Ureter (tissue), 1 donor: Measurements from ENCODE around the gene CFL1. TPM values are rescaled to one million over a fixed set of nuclear protein-coding genes. Genes with fewer than 3 reads are reported as not detected.
"Not testable (repeated sequence)": the region's sequence is repeated elsewhere in the genome, so short reads cannot be mapped to it uniquely, and the experiment has no call there.

Source experiments
- DNase-seq: peaks from one replicate; pipeline ENCODE4 v3.0.0-alpha.2; 2020; ENCODE audit warnings: low spot score
- total RNA-seq: library from RNA; stranded (reverse); gene quantifications from one replicate; pipeline ENCODE4 v1.2.4, GENCODE V29; 2023
- donor health status: DM: yes; HTN: yes; CAD: no.

Gene CFL1
- total RNA-seq, 1 donor from 2014 or later = 887 TPM

- no peak for DNase-seq
These were observed 15.8 kb downstream of the CFL1 start for GRCh38 chr11:65842144-65842543.

DNA sequence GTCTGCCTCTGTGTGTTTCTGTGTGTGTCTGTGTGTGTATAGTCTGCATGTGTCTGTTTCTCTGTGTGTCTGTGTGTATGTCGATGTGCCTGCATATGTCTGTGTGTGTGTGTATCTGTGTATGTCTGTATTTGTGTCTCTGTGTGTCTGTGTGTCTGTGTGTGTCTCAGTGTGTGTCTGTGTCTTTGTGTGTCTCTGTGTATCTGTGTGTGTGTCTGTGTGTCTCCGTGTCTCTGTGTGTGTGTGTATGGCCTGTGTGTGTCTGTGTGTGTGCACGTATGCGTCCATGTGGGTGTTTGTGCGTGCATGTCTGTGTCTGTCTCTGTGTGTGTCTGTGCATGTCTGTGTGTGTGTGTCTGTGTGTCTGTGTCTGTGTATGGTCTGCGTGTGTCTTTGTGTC is 23.8 kb downstream of the CFL1 start:
- DNase-seq = no peak

GRCh38 chr11:65833297-65834030 is 24.5 kb downstream of the CFL1 start, which contains the start of gene SNX32:
TSS of gene SNX32 (plus strand) at chr11:65833963. CDS start at chr11:65834066, 103 bp downstream.
- DNase-seq = peak; percentile 96

DNA sequence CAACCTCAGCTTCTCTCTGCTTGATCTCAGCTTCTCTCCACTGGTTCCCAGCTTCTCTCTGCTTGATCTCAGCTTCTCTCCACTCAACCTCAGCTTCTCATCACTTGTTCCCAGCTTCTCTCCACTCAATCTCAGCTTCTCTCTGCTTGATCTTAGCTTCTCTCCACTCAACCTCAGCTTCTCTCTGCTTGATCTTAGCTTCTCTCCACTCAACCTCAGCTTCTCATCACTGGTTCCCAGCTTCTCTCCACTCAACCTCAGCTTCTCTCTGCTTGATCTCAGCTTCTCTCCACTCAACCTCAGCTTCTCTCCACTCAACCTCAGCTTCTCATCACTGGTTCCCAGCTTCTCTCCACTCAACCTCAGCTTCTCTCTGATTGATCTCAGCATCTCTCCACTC is 25.7 kb downstream of the CFL1 start:
- DNase-seq = not testable (repeated sequence)

DNA sequence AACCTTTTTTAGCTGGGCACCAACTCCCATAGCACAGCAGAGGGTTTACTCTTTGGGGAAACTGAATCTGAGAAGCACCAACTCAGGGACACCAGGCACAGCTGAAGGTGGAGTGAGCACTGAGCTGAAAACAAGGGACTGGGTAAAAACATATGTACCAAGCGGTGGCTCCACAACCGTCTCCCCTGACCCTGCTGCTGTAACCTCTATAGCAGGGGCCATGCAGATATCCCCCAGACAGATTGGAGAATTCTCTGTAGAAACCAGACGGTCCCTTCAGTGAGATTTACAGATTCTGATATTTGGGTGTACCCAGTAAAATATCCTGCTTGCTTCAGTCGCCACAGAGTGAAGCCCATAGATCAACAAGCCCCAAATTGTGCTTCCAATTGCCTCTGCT is 28.5 kb downstream of the CFL1 start:
- no peak for DNase-seq

DNA sequence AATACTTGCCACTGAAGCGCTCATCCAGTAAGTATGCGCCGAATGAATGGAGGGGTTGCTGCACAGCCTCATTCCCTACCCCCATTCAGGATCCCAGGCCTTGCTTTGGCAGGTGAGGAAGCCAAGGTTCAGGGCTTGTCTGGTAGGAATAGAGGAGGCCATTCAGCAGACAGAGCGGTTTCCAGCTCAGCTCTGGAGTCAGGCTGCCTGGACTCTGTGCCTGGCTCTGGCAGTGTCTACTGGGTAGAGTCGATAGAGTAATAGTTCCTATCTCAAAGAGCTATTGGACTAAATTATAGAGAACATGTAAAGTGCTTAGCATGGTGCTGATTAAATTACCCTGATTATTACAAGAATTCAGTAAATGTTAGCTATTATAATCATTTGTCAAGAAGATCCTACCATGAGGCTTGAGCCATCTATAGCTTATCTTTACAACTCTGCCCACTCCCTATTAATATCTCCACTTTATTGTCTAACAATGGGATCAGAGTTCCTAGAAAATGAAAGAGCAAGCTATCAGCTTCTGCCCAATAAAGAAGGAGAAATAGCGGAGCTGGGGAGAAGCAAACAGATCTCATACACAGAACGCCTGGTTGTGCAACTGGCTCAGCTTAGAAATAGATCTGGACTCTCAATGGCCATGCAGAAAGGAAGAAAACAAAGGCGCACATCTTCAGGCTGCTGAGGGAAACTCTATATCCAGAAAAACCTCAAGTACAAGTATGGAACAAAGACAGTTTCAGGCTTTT is 30.8 kb downstream of the CFL1 start:
- no peak for DNase-seq

DNA sequence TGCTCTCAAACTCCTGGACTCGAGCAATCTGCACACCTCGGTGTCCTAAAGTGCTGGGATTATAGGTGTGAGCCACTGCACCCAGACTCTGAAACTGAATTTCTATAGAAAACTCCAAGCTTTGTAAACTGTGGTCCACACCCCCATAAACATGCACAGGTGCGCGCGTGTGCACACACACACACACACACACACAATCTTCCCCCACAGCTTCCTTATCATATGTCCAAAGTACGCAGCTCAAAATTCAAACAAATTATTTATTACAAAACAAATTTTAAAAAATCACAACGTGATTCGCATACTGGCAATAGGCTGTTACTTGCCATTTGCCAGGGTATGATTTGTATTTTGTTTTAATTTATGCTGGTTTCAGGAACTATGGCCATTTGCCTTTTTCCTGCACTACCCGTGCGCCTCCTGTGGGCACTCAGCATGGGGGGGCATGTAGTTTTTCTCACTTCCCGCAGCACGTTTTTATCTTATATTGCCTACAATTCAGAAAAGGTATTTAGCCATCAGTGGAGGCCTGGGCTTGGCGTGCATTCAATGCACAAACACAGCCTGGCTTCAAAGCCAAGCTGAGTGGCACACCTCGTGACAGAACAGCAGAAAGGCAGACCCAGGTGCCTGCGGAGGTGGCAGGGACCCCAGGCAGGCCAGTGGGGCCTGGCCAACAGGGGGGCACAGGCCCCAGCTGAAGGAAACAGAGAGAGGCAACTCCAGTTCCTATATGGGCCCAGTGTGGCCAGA is 35.0 kb downstream of the CFL1 start:
- no peak for DNase-seq

GRCh38 chr11:65821107-65821506 is 36.9 kb downstream of the CFL1 start:
- no peak for DNase-seq

DNA sequence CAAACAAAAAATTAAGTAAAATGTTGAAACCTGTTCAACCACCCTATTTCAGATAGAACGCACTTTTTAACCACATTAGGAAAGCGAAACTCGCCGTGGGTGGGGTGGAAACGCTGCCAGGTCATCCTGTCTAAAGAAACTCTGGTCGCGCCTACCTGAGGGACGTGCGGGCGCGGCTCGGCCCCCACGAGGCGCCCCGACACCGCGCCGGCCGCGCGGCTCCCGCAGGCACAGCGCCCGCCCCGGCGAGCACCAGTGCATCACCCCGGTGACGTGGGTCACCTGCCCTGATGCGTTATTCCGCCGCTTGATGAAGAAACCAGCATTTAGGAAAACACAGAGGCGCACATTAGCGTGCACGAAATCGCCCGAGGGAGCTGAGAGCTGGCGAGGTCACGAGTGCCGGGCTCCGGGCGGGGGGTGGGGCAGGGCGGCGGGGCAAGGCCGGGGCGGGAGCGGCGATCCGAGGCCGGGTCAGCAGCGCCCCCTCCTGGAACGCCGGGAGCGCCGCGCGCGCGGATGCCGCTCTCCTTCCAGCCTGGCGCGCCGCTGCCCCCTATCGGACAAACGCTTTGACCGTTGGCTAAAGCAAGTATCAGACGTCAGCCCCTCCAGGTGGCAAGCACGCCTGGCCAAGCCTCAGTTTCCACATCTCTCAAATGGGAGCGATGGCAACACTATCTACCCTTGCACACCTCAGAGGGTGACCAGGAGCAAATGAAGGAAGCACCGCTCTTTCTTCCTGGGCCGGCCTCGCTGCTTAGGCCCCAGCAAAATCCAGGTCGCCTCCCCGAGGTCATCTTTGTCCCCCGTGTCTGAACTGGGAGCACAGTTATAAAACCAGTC is 39.9 kb downstream of the CFL1 start:
- DNase-seq = peak; percentile 94

- no peak for DNase-seq
These were observed 40.6 kb downstream of the CFL1 start for GRCh38 chr11:65817312-65817834.

DNA sequence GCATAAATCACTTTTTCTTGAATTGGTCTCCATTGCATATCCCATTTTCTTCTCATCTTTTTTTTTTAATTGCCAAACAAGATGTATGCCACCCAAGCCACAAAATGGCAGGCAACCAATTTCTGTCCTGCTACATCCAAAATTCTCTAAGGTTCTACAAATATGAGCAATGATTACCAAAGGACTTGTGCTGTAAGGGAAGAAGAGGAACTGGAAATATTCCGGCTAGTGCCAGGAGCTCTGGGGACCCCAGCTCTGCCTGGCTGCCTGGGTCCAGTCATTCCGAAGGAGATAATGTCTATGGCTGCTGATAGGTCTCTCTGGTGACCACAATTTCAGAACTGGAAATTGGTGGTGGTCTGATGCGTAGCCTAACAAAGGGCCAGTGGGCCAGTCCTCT is 41.3 kb downstream of the CFL1 start:
- DNase-seq = no peak

DNA sequence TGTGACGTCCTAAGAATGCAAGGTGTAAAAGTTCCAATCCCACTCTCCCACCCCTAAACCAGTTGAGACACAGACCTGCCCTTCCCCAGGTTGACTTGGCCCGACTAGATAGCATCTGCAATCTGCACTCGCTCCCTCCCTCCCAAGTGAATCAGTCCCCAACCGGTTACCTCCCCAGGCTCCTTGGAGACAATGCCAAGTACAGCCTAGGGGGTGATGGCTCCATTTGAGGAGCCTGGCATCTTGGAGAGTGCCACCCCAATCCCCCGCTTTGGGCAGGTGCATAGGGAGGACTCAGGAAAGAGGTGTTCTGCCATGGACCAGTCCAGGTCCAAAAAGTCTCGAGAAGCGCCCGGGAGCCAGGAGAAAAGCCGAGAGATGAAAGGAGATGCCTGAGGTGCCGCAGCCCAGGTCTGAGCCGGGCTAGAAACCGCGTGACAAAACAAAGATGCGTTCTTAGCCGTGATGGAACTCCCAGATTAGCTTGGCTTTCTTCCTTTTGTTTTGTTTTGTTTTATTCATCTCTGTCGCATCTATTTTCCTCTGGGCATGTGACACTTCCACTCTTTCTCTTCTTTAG is 42.9 kb downstream of the CFL1 start:
- no peak for DNase-seq

DNA sequence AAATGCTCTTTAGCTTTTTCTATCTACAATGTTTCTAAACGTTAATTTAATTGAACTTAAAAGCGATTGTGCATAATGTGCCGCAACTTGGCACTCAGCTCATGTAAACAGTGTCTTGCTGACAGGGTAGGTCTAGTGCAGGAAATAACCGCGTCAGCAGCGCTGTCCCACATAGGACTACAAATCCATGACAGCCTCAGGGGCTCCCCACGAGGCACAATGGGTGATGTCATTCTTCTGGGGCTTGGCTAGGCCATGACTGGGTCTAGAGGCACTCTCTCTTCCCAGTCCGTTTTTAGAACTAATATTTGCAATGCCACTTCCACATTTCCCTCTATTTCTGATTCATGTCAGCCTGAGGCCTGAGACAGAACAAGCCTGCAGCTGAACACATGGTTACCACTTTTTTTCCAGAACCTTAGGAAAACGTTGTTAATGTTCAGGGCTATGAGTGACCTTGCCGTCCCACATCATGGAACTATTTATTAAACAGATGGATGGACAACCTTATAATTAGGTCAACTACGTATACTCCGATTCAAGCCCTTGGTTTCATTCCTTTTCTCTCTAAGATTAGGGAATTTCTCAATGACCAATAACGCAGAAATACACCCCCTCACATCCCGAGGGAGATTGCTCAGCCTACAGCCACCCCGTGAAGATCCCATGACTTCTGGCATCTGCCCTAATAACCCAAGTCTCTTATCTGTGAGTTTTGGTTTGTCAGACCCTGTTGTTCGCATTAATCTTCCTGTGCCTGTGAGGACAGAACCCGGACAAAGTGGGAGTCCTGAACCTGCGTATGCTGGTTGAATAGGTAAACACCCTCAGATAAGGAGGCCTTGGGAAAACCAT is 43.6 kb downstream of the CFL1 start:
- no peak for DNase-seq

DNA sequence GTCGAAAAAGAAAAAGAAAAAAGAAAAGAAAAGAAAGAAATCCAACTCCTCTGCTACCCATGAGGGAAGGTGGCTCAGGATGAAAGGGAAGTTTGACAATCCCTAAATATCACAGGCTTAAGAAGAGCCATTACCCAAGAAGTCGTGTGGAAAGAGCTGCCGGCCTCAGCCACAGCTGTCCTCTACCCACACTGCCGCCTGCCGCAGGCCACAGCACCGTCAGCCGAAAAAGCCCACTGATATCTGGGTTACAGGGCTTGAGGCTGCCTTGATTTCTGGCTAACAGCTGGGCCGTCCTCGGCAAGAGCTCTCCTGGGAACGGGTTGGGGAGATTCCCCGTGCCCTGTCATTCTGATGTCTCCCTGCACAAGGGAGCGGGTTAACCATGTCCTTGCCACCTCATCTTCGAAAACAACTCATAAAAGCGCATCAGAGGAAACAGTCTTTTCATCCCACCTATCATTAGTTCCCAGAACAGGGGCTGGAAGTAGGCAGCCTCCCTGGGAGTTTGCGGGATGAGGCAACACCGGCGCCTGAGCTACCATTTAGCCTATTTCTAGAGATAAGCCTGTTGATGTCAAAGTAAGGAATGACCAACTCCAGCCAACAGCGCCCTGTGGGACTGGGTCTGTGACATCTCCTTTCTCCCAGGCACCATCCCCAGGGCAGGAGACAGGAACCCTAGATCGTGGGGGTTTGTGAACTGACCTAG is 46.1 kb downstream of the CFL1 start:
- no peak for DNase-seq

- DNase-seq = no peak
These were observed 47.7 kb downstream of the CFL1 start for GRCh38 chr11:65810046-65810868.

DNA sequence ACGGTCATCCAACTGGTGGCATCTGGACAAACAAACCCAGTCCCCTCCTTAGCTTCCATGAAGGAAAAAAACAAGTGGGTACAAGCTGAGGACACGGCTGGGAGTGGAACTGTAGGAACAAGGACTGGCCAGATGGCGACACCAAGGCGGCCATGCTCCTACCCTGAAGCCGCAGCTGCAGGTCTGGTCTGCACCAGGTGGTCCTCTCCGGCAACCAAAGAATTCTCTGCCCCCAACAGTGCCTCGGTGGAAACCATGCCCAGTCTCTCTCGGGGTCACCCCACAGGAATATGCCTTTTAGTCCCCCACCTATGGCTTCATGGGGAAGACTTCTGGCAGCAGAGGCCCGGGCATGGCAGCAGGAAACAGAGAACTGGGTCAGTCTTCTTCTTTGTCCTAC is 48.5 kb downstream of the CFL1 start:
- no peak for DNase-seq

- DNase-seq = no peak
These were observed 49.1 kb downstream of the CFL1 start for GRCh38 chr11:65808744-65809341.

GRCh38 chr11:65806979-65807378 is 51.0 kb downstream of the CFL1 start:
- DNase-seq = no peak
